ENCODE measurements around the gene TIAL1.
"Not testable (repeated sequence)": the region's sequence is repeated elsewhere in the genome, so short reads cannot be mapped to it uniquely, and the experiment has no call there.

Gene TIAL1

GRCh38 chr10:119549247-119549999 is 47.3 kb downstream of the TIAL1 start:
- DNase-seq (ENCODE audit: low spot score) = no peak

- no peak for DNase-seq (ENCODE audit: low spot score)
These were observed 50.8 kb downstream of the TIAL1 start for GRCh38 chr10:119546009-119546408.

GRCh38 chr10:119545310-119545709 is 51.5 kb downstream of the TIAL1 start:
- no peak for DNase-seq (ENCODE audit: low spot score)

GRCh38 chr10:119543814-119544642 is 52.7 kb downstream of the TIAL1 start:
- DNase-seq (ENCODE audit: low spot score) = no peak

- DNase-seq (ENCODE audit: low spot score) = peak; percentile 78
These were observed 53.6 kb downstream of the TIAL1 start for GRCh38 chr10:119542988-119543813.

- peak; percentile 78 for DNase-seq (ENCODE audit: low spot score)
These were observed 54.3 kb downstream of the TIAL1 start, which contains the start of gene RGS10 for GRCh38 chr10:119542357-119542987. Gene RGS10 (minus strand): TSS chr10:119542719. CDS start chr10:119542638, 81 bp downstream.

GRCh38 chr10:119541459-119542356 is 55.1 kb downstream of the TIAL1 start:
- no peak for DNase-seq (ENCODE audit: low spot score)

GRCh38 chr10:119541046-119541445 is 55.7 kb downstream of the TIAL1 start:
- DNase-seq (ENCODE audit: low spot score) = no peak

GRCh38 chr10:119540038-119540437 is 56.7 kb downstream of the TIAL1 start:
- no peak for DNase-seq (ENCODE audit: low spot score)

GRCh38 chr10:119539359-119539825 is 57.4 kb downstream of the TIAL1 start:
- DNase-seq (ENCODE audit: low spot score) = no peak

GRCh38 chr10:119538632-119539358 is 58.0 kb downstream of the TIAL1 start:
- DNase-seq (ENCODE audit: low spot score) = no peak

GRCh38 chr10:119537953-119538630 is 58.7 kb downstream of the TIAL1 start:
- no peak for DNase-seq (ENCODE audit: low spot score)

- no peak for DNase-seq (ENCODE audit: low spot score)
These were observed 60.2 kb downstream of the TIAL1 start for GRCh38 chr10:119536508-119537025.

GRCh38 chr10:119535837-119536507 is 60.8 kb downstream of the TIAL1 start:
- DNase-seq (ENCODE audit: low spot score) = no peak

GRCh38 chr10:119535305-119535704 is 61.5 kb downstream of the TIAL1 start:
- DNase-seq (ENCODE audit: low spot score) = no peak

- no peak for DNase-seq (ENCODE audit: low spot score)
These were observed 63.3 kb downstream of the TIAL1 start for GRCh38 chr10:119533473-119533872.

- DNase-seq (ENCODE audit: low spot score) = not testable (repeated sequence)
These were observed 64.0 kb downstream of the TIAL1 start for GRCh38 chr10:119532791-119533190.

GRCh38 chr10:119532251-119532650 is 64.5 kb downstream of the TIAL1 start:
- not testable (repeated sequence) for DNase-seq (ENCODE audit: low spot score)

Data from ecto neural progenitor cell (in vitro differentiated cells).